ENCODE data around the gene RASGEF1B.

Gene RASGEF1B

DNA sequence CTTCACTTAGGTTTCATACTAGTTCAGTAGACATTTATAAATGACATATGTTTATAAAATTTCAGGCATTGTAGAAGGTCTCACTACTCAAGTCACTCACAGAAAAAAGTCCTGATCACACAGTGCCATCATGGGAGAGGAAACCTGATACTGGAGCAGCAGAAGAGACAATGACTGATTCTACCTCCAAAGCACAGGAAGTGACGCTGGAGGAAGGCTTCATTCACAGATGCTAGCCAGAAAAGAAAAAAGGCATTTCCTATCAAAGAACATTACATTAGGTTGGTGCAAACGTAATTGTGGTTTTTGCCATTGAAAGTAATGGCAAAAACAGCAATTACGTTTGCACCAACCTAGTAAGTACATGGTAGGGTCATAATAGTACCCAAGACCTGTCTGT lies 79.5 kb downstream of the RASGEF1B start:
- no peak for DNase-seq

DNA sequence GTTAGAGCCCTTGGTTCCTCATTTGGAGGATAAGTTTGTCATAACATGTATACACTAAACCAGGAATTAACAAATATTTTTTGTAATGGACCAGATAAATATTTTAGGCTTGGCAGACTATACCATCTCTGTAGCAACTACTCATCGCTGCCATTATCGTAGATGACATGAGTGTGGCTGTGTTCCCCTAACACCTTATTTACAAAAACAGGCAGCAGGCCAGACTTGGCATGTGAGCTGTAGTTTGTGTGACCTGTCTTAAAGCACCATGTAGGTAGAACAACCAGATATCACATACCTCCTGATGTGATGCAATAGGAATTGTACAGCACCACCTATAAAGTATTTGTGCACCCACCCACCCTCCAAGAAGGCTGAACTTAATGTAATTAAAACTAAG lies 82.0 kb downstream of the RASGEF1B start:
- no peak for DNase-seq

DNA sequence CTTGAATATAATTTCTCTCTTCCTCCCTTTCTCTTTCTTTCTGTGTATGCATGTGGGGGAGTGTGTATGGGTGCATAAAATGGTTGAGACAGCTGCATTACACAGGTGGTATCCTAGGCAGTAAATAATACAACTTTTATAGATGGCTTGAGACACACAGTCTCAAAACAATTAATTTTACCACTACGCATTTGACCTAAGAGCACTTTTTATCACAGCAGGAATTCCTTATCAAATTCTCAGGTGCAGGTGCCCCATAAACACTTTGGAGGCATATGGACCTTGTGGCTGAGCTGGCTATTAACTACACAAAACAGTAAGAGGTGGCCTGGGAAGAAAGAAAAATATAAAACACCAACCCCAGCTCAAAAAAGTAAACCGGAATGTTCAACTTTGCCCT lies 91.3 kb downstream of the RASGEF1B start:
- DNase-seq = no peak

DNA sequence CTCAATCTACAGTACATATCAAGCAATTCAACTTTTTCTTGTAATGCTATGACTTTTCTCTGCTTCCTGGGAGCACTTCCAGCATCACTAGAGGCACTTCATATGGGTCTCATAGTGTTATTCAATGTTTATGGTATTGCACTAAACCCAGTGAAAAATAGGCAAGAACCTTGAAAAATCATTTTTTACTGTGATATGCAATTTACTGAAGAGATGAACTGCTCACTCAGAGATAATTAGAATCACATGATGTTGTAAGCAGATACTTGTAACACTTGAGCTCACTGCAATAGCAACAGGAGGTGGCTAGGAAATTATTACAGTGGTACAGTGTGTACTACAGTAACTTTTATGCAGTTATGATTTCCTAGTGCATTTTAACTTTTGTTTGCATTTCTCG lies 93.3 kb downstream of the RASGEF1B start:
- no peak for DNase-seq

DNA sequence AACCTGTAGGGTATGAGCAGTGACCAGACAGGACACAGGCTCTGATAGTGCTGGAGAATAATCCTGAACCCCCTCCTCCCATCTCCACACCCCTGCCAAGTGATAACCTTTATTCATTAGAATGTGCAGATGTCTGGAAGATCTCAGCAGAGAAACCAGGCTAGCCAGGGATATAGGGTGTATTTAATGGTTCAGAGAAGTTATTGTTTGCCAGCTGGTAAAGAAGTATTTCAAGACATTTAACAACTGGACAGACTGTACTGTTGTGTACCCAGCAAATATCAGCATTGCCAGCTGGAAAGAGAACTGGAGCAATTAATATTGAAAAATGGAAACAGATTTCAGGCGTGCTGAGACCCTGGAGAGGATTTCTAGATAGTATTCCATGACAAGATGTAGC lies 94.5 kb downstream of the RASGEF1B start:
- no peak for DNase-seq

DNA sequence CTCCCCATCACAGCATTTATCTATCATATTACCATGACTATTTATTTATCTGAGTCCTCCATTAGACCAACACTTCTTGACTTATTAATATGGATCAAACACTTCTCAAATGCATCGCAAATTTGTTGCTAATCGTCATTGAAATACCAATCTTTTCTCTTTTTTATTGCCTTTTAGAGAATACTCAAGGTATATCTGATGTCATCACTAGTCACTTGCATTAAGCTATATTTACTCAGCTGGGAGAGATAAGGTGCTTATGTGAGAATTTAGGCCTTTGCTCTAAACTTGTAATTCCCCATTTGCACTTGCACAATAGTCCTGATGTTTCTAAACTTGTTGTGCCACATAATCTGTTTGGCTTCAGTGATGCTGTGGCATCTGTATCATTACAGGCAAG lies 95.0 kb downstream of the RASGEF1B start:
- no peak for DNase-seq

Data from activated CD4-positive, alpha-beta T cell treated with anti-CD3 and anti-CD28 coated beads, Interleukin-2, amount 50 U/mL, for 4 hours (primary cell).